GM18909 (cell line): ENCODE results near the gene GARIN1A.
"Not testable (repeated sequence)": the region's sequence is repeated elsewhere in the genome, so short reads cannot be mapped to it uniquely, and the experiment has no call there.

Experiments
- ATAC-seq: cut with Tn5 transposase; IDR thresholded peaks from one replicate; pipeline ENCODE4 v1.9.1; 2021; ENCODE audit warnings: mild to moderate bottlenecking; ENCODE audit not compliant: unreplicated experiment, poor library complexity

Gene GARIN1A

GRCh38 chr7:128671992-128672391, at the start of gene GARIN1A:
GARIN1A (plus strand) TSS chr7:128672292; CDS start chr7:128672398, 106 bp downstream.
- no peak for ATAC-seq

- not testable (repeated sequence) for ATAC-seq
Measured at GRCh38 chr7:128627124-128627523, 45.0 kb upstream of the GARIN1A start.

GRCh38 chr7:128633915-128634314, 38.2 kb upstream of the GARIN1A start:
- not testable (repeated sequence) for ATAC-seq

- not testable (repeated sequence) for ATAC-seq
Measured at GRCh38 chr7:128645206-128645605, 26.9 kb upstream of the GARIN1A start.

GRCh38 chr7:128645844-128646243, 26.2 kb upstream of the GARIN1A start:
- ATAC-seq: not testable (repeated sequence)

GRCh38 chr7:128646877-128647276, 25.2 kb upstream of the GARIN1A start:
- not testable (repeated sequence) for ATAC-seq

- not testable (repeated sequence) for ATAC-seq
Measured at GRCh38 chr7:128651096-128651495, 21.0 kb upstream of the GARIN1A start.

- not testable (repeated sequence) for ATAC-seq
Measured at GRCh38 chr7:128652606-128653005, 19.5 kb upstream of the GARIN1A start.

- not testable (repeated sequence) for ATAC-seq
Measured at GRCh38 chr7:128653197-128653596, 18.9 kb upstream of the GARIN1A start.

GRCh38 chr7:128654080-128654479, 18.0 kb upstream of the GARIN1A start:
- ATAC-seq: not testable (repeated sequence)

GRCh38 chr7:128654501-128654900, 17.6 kb upstream of the GARIN1A start:
- ATAC-seq: not testable (repeated sequence)

GRCh38 chr7:128658428-128658827, 13.7 kb upstream of the GARIN1A start:
- not testable (repeated sequence) for ATAC-seq

- no peak for ATAC-seq
Measured at GRCh38 chr7:128660596-128660995, 11.5 kb upstream of the GARIN1A start.

GRCh38 chr7:128661446-128661845, 10.6 kb upstream of the GARIN1A start:
- ATAC-seq: no peak

GRCh38 chr7:128662091-128662490, 10.0 kb upstream of the GARIN1A start:
- no peak for ATAC-seq

GRCh38 chr7:128663223-128663622, 8.9 kb upstream of the GARIN1A start:
- not testable (repeated sequence) for ATAC-seq

GRCh38 chr7:128665057-128665456, 7.0 kb upstream of the GARIN1A start:
- ATAC-seq: no peak

- no peak for ATAC-seq
Measured at GRCh38 chr7:128666200-128666599, 5.9 kb upstream of the GARIN1A start.

GRCh38 chr7:128672927-128673517, 930 bp downstream of the GARIN1A start:
- no peak for ATAC-seq

GRCh38 chr7:128673571-128673970, 1.5 kb downstream of the GARIN1A start:
- no peak for ATAC-seq

- no peak for ATAC-seq
Measured at GRCh38 chr7:128676665-128677064, 4.6 kb downstream of the GARIN1A start.

- no peak for ATAC-seq
Measured at GRCh38 chr7:128679920-128680319, 7.8 kb downstream of the GARIN1A start.
